NCI-H82 (cell line): ENCODE results near the gene RSL24D1.
A peak's percentile ranks its signal among the peaks of the same experiment; 100 is the strongest.
"Not testable (repeated sequence)": the region's sequence is repeated elsewhere in the genome, so short reads cannot be mapped to it uniquely, and the experiment has no call there.

Source experiments
- DNase-seq: peaks from one replicate; lab custom pipeline; 2025; lab: John Stamatoyannopoulos, UW

The RSL24D1 gene

DNA sequence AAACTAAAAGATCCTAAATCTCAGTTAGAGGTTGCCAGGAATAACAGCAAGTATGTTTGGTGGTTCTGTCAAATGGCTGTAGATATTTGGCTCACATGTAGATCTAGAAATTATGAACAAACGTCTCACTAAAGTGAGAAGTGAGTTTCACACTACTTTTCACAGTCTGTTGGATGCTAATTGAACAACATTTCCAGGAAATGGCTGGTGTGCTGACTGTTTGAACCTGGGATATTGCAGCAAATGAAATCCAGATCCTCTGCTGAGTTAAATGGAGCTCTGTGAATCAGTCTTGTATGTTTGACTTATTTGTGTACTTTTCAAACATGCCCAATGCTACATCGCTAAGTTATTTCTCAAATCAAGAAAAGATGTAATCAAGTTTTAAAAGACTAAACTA is 21.3 kb upstream of the RSL24D1 start:
- no peak for DNase-seq

DNA sequence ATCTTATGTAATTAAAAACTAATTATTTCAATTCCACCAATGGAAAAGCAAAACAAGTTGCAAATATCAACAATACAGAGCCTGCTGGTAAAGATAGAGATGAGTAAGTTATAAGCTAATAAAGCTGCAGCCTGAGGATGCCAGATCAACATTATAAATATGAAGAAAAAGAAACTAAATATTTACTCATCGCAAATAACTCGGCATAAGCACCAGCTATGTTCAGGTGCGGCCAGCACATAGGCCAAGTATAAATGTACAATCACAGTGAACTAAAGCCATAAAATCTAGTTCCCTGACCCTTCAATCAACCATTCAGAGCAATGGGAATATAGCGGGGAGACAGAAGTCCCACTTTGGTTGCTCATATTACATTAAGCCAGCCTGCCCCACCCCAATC is 7.7 kb upstream of the RSL24D1 start:
- no peak for DNase-seq

DNA sequence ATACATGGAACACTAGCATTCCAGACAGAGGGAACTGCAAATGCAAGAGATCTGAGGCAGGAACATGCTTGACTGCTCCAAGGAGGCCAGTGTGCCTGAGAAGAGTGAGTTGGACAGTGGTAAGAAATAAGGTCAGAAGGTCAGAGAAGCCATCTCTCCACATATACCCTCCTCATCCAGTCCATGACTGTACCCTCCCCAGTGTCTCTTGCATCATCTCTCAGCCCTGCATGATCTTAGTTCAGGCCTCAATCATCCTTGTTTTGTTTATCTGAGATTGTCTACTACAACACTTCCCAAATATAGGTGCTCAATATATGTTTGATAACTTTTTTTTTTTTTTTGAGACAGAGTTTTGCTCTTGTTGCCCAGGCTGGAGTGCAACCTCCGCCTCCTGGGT is 5.5 kb upstream of the RSL24D1 start:
- no peak for DNase-seq

DNA sequence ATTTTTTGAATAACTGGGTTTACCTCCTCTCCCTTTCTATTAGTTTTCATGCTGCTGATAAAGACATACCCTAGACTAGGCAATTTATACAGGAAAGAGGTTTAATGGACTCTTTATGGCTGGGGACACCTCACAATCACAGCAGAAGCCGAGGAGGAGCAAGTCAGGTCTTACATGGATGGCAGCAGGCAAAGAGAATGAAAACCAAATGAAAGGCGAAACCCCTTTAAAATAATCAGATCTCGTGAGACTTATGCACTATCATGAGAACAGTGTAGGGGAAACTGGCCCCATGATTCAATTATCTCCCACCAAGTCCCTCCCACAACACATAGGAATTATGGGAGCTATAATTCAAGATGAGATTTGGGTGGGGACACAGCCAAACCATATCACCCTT is 2.0 kb upstream of the RSL24D1 start:
- DNase-seq, result no peak

DNA sequence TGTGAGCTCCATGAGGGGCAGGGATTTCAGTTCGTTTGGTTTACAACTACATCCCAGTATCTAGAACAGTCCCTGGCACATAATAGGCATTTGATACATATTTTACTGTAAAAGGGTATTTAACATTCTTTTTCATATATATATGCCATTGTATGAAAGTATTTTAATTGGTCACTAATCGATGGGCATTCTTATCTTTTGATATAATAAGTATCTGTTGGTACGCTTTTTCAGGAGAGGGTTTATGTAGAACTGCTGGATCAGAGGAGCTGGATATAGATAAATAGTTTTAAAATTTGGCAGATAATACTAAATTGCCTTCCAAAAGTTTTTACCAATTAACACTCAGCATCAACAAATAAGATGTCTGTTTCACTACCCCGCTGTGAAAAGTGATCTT is 978 bp upstream of the RSL24D1 start:
- DNase-seq, result no peak

DNA sequence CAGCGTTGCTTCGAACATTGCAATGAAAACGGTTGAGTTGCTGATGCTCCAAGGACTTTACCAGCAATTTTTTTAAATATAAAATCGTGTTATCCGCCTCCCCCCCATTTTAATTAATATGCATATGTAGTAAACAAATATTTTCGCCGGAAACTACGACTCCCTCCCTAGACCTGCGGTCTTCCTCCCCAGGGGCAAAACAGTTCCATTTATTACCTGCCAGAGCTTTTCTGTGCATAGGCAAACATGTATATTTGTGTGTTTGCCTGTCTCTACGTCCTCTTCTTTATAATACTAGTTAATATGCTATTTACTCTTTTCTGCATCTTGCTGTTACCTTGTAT is 593 bp upstream of the RSL24D1 start:
- peak; percentile 39 for DNase-seq

DNA sequence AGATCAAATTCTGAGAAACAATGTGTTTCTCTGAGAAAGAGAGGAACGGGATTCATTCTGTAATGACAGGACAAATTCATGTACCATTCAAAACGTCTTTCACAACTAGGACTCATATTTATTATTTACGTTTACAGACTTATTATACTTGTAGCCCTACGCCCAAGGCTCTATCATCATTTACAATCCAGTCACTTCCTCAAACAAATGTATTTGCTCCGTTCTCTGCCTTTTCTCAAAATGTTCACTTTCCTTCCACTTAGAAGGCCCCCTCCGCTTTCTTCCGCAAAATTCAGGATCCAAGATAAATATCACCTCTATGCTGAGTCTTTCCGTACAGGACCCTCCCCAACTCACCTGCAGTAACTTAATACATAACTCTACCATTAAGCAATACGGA is 745 bp downstream of the RSL24D1 start:
- DNase-seq, result no peak

DNA sequence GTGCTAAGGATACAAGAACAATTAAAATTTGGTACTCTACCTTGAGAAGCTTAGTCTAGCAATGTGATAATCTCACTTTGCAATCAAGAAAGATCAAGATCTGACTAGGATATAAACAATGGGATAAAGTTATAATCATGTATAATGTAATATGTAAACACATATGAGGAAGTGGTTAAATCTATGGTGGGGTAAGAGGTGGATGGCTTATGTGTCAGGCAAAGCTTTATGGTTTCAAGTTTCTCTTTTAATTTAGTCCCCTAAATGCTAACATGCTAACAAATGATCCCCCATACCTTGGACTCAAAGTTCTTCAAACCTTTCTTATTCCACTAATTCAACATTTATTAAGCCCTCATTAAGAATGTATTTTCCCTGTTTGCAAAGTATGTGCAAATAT is 2.5 kb downstream of the RSL24D1 start:
- no peak for DNase-seq

DNA sequence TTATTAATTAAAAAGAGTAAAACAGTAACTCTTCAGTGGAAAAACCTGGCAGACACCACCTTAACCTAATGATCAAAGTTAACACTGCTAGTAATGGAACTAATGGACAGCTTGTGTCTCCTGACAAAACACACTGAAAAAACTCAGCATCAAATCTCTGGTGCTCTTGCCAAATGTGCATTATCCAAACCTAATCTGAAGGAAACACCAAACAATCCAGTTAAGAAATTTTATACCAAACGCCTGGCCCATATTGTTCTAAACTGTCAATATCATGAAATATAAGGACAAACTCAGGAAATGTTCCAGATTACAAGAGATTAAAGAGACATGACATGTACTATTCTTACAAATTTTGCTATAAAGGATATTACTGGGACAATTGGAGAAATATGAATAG is 10.4 kb downstream of the RSL24D1 start:
- DNase-seq, result no peak

DNA sequence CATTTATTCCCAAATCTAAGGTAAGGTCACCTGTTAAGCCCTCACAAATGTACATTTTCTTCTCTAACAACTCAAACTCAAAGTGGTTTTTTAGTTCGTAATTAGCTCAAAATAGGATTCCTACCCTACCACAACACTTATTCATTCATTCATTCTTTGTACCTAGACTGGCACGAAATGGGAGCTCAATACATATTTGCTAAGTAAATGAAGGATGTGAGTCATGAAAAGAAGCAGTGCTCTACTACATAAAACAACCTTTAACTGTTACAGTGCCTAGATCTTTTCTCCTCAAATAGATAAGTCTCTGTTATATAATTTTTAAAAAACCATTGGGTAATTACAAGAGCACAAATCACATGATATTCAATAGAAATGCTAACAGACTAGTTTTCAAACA is 13.1 kb downstream of the RSL24D1 start:
- DNase-seq, result no peak

DNA sequence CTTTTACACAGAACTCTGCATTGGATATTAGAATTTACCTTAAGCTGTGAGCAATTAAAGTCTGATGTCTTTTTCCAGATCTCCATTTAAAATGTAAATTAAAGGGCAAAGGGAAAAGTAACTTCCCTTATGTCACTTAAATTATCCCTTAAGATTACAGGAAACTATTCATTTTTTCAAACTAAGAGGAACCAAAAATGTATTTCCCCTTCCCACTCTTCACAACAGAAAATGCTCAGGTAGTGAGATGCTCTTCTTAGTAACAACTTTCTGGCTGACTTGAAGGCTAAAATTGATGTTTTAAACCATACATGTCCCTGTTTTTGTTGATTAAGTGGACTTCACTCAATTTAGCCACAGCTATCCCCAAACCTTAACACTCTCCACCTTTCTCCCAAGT is 17.6 kb downstream of the RSL24D1 start:
- no peak for DNase-seq

DNA sequence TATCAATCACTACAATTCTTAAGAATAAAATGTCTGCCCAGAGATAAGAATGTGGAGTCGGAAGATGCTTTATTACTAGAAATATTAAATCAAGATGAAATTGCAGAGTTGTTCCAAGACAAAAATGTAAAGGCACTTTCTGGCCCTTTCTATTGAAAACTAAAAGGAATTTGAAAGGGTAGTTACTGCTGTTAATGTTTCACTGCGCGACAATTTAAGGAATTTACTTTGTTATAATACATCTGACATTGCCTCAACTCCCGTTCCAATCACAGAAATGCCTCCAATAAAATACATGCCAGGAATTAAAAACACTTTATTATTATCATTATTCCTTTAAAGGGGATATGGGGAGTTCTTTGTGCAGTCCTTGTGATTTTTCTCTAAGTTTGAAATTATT is 26.4 kb downstream of the RSL24D1 start:
- no peak for DNase-seq

DNA sequence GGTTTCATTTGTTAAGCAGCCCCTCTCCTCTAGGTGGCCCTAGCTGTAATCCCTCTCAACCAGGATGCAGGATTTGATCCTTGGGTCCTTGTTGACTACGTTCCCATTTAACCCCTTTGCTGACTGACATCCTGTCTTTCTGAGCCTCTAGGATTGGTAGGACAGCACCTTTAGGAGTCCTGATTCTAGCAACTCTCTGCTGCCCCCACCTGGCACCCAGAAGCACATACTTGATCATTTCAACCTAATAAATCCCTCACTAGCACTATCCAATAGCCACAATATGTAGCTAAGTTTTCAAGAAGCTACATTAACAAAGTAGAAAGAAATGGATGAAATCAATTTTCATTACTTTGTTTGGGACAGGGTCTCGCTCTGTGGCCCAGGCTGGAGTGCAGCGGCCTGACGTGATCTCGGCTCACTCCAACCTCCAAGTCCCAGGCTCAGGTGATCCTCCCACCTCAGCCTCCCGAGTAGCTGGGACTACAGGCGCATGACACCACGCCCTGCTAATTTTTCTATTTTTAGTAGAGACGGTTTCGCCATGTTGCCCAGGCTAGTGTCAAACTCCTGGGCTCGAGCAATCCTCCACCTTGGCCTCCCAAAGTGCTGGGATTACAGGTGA is 28.3 kb downstream of the RSL24D1 start:
- peak; percentile 92 for DNase-seq

DNA sequence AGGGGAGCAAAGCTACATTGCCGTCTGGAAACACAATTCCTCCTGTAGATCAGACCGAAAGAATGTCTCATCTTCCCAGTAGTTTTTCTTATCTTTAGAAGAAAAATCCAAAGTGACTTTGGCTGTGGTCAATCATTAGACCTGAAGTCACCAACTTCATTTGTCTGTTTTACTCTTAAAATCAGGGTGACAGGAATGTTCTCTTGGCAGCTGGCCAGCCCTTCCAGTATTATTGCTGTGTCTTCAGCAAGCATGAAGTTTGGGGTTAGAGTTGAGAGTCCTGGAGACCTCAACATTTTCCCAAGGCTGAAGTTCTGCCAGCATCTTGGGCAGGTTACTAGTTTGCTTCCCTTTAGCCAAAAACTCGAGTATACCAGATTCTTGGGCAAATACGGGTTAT is 32.5 kb downstream of the RSL24D1 start:
- no peak for DNase-seq

DNA sequence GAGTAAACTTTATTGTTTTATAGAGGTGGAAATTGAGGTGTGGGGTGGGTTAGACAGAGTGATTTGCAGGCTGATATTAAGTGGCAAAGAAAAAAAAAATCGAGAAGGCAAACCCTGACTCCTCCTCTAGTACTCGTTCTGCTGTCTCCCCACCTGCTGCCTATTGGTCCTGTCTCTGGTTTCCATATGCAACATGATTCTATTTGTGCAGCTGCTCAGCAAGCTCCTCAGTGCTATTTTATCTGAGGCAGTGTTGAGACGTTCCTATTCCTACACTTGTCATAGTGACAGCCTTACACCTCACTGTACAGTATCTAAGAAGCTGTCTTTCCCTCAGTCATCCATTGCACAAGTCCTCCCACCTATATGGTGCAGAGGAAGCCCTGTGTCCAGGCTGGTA is 45.1 kb downstream of the RSL24D1 start:
- DNase-seq, result no peak

DNA sequence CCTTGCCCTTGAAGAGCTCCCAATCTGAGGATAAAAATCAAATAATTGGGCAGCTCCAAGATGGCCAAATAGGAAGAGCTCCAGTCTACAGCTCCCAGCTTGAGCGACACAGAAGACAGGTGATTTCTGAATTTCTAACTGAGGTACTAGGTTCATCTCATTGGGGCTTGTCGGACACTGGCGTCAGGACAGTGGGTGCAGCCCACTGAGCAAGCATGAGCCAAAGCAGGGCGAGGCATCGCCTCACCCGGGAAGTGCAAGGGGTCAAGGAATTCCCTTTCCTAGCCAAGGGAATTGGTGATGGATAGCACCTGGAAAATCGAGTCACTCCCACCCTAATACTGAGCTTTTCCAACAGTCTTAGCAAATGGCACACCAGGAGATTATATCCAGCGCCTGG is 53.6 kb downstream of the RSL24D1 start:
- DNase-seq, result not testable (repeated sequence)

DNA sequence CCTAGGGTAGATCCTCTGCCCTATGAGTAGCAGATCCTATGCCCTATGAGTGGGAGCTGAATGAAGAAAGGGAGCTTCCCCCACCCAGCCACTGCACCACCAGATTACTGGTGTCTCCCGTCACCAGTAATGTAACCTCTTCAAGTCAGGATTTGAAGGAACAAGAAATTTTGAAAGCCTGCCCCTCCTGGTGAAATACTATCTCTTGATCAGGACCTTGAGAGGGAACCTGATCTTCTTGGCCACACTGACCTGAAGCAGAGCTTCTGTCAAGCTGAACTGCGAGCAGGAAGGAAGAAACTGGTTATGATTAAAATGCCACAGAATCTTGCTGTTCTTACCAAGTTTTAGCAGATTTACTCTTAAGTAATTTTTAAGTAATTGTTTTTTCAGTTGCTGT is 62.8 kb downstream of the RSL24D1 start:
- no peak for DNase-seq

DNA sequence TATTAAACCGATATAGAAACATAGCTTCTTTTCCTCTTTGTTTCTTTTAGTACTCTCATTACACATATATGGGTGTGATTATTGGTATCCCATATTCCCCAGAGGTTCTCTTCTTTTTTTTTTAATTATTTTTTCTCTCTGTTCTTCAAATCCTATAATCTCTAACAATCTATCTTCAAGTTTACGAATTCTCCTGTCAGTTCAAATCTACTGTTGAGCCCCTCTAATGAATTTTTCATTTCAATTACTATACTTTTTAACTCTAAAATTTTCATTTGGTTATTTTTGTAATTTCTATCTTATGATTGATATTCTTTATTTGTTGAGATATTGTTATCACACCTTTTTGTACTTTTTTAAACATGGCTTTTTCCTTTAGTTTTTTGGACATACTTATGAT is 64.1 kb downstream of the RSL24D1 start:
- DNase-seq, result no peak
